Natural killer cell treated with Interleukin-12 subunit alpha and Interleukin-12 subunit beta and Interleukin-15 and Interleukin-18, amount 100 ng/mL, for 72 hours (primary cell): ENCODE measurements around the gene DPP6. TPM values are rescaled to one million over a fixed set of nuclear protein-coding genes. Genes with fewer than 3 reads are reported as not detected.

Experiments used
- ATAC-seq, 2 donors: fragments of 150-1000 bp; cut with Tn5 transposase in 1 of 2; sonication (Bioruptor Pico), chemical (Tn5 transposase) in 1 of 2; 2 replicates each; pipeline ENCODE4 v1.10.0; 2021
- DNase-seq: peaks from one replicate; pipeline ENCODE4 v3.0.0; 2022; ENCODE audit warnings: low spot score
- H3K27ac Mint-ChIP-seq, 2 donors: 1 replicate in 1 of 2; 2 replicates in 1 of 2; pipeline ENCODE4 v1.8.0; 2022; ENCODE audit warnings: mixed read lengths in 2 of 2, mild to moderate bottlenecking in 1 of 2, moderate library complexity in 1 of 2
- H3K27me3 Mint-ChIP-seq, 2 donors: 1 replicate in 1 of 2; 2 replicates in 1 of 2; pipeline ENCODE4 v1.8.0; 2022; ENCODE audit warnings: mixed read lengths in 2 of 2
- H3K36me3 Mint-ChIP-seq: one replicate; pipeline ENCODE4 v1.8.0; 2022; ENCODE audit warnings: mixed read lengths
- H3K4me1 Mint-ChIP-seq, 2 donors: 1 replicate in 1 of 2; 2 replicates in 1 of 2; pipeline ENCODE4 v1.8.0; 2022; ENCODE audit warnings: low read depth in 2 of 2, mixed read lengths in 2 of 2, mild to moderate bottlenecking in 1 of 2
- H3K4me3 Mint-ChIP-seq: one replicate; pipeline ENCODE4 v1.8.0; 2022; ENCODE audit warnings: mixed read lengths
- H3K9me3 Mint-ChIP-seq: 2 replicates; pipeline ENCODE4 v1.8.0; 2022; ENCODE audit warnings: mixed read lengths
- total RNA-seq, 2 donors: library from RNA; stranded (reverse); gene quantifications; one replicate each; pipeline ENCODE4 v1.2.3, GENCODE V29; 2022

The DPP6 gene
- total RNA-seq, 2 donors from 2014 or later, result not detected

DNA sequence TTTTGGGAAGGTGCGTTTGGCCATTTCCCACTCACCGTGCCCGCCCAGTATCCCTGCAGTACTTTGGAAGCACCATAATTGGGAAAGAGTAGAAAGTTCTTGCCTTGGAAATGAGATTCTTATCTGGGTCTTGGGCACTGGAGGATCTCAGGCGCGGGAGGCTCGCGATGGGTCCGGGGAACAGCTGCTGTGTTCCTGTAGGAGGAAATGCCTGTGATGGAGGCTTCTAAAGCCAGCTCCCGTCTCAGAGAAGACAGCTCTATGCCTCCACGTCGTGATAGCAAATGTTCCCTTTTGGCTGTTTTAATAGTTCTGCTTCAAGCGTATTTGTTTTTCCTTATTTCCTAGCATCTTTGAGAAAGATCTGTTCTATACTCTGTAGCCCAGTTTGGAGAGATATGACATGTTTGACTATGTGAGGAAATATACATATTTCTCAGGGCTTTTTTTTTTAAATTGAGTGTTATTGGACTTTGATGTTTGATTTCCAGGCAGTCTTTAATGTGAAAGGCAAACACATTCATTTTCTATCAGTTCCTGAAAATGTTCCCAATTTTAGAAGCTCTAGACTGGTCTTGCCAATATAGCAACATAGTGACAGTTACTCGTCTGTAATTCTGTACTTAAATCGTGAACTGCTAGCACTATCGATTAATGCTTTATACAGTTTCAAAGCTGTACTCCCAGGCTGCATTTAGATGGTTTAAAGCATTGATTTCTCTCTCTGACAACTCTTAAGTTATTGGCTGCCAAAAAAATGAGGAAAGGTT is 280.8 kb downstream of the DPP6 start:
- Mint-ChIP-seq H3K27ac (no peak overlapping the region), H3K9me3 (peaks cover 19% of the 10 kb centered on the region), H3K27me3 (no peaks in the 10 kb centered on the region), H3K36me3 (peaks cover 4% of the 10 kb centered on the region), H3K4me3 (no peak overlapping the region), H3K4me1 (no peaks in the 10 kb centered on the region)
- DNase-seq (no peak), ATAC-seq (no peak)

- peak in 1 of 2 donors; percentile 33 for ATAC-seq
- Mint-ChIP-seq H3K4me1 (no peaks in the 10 kb centered on the region), H3K4me3 (no peak overlapping the region), H3K27ac (no peak overlapping the region), H3K27me3 (no peaks in the 10 kb centered on the region), H3K36me3 (peaks cover under 1% of the 10 kb centered on the region), H3K9me3 (peaks cover 18% of the 10 kb centered on the region)
- DNase-seq, result no peak
These were observed 284.1 kb downstream of the DPP6 start for GRCh38 chr7:154336295-154336694.

DNA sequence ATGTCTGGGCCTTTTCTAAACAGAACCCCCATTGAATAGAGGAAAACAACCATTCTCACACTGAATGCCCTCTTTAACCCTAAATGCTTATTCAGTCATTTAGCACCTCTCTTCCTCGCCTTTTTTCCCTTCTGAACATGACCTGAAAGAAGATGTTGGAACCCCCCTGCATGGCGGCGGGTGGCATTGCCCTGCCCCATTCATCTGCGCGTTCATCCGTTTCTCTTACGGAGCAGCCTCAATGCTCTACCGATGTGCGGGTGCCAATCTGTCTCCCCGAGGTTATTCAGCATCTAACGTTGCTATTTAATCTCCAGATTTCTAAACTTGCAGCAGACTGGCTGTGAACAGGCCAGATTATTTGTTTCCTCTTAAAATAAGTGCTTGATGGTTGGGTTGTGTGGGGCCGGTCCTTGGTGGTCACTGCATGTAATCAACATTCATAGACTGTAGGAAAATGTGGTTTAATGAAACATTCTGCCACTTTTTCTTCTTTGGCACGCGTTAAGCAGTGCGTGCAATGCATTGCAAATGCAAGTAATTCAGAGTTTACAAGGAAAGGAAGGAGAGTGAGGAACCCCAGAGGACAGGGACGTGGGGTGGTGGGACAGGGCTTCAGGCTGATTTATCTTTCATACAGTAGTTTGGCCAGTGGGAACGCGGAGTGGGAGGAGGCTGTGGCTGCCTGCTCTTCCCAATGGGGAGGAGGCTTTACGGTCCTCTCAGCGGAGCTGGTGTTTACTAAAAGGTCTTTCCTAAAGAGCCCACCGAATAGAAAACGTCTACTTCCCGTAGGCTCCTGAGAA is 286.7 kb downstream of the DPP6 start:
- H3K9me3 Mint-ChIP-seq, result peaks cover 8% of the 10 kb centered on the region
- no peak for DNase-seq
- no peaks in the 10 kb centered on the region for H3K4me1 Mint-ChIP-seq
- no peaks in the 10 kb centered on the region for H3K36me3 Mint-ChIP-seq
- no peaks in the 10 kb centered on the region for H3K27me3 Mint-ChIP-seq
- no peak for ATAC-seq
- no peak overlapping the region for H3K4me3 Mint-ChIP-seq
- no peak overlapping the region for H3K27ac Mint-ChIP-seq

DNA sequence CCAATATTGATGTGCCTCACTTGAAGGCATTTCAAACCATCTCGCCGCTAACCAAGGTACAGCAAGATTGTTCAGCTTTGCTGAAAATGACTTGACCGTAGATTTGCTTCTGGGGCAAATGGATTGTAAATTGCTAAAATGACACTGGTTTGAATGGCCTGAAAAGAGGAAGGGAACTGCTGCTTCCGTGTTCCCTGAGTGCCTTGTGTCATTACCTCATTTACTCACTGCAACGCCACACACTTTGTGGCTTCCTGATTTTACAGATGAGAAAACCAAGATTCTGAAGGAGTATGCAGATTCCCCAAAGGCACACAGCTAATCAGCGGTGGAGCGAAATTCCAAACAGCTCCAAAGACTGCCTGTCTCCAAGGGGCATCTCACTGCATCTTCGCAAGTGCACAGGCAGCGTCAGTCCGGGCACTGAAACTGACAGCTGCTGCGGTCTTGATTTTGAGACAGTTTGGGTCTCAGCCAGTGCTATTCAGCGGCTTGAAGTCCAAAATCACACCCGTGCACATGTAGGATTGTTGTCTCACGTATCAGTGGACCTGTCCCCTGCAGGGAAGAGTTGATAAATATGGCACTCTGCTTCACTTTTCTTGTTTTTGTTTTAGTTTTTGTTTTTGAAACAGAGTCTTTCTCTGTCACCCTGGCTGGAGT is 290.9 kb downstream of the DPP6 start:
- H3K9me3 Mint-ChIP-seq, result peaks cover 15% of the 10 kb centered on the region
- no peaks in the 10 kb centered on the region for H3K4me1 Mint-ChIP-seq
- DNase-seq, result no peak
- no peaks in the 10 kb centered on the region for H3K27me3 Mint-ChIP-seq
- H3K27ac Mint-ChIP-seq, result no peak overlapping the region
- no peak for ATAC-seq
- H3K36me3 Mint-ChIP-seq, result no peaks in the 10 kb centered on the region
- no peak overlapping the region for H3K4me3 Mint-ChIP-seq

- no peaks in the 10 kb centered on the region for H3K36me3 Mint-ChIP-seq
- no peaks in the 10 kb centered on the region for H3K27me3 Mint-ChIP-seq
- peaks cover 19% of the 10 kb centered on the region for H3K9me3 Mint-ChIP-seq
- H3K4me1 Mint-ChIP-seq, result no peaks in the 10 kb centered on the region
- DNase-seq, result no peak
- ATAC-seq, result no peak
- H3K4me3 Mint-ChIP-seq, result no peak overlapping the region
- H3K27ac Mint-ChIP-seq, result no peak overlapping the region
These were observed 291.7 kb downstream of the DPP6 start for GRCh38 chr7:154343778-154344412.

GRCh38 chr7:154345093-154345492 is 292.9 kb downstream of the DPP6 start:
- ATAC-seq, result peak in 1 of 2 donors; percentile 20
- Mint-ChIP-seq H3K4me1 (no peaks in the 10 kb centered on the region), H3K4me3 (no peak overlapping the region), H3K9me3 (peaks cover 20% of the 10 kb centered on the region), H3K36me3 (no peaks in the 10 kb centered on the region), H3K27me3 (no peaks in the 10 kb centered on the region), H3K27ac (no peak overlapping the region)
- no peak for DNase-seq

GRCh38 chr7:154347700-154348266 is 295.6 kb downstream of the DPP6 start:
- Mint-ChIP-seq H3K36me3 (no peaks in the 10 kb centered on the region), H3K4me1 (no peaks in the 10 kb centered on the region), H3K4me3 (no peak overlapping the region), H3K27me3 (no peaks in the 10 kb centered on the region), H3K27ac (no peak overlapping the region), H3K9me3 (peaks cover 25% of the 10 kb centered on the region)
- ATAC-seq, result no peak
- DNase-seq, result no peak

GRCh38 chr7:154350892-154351291 is 298.7 kb downstream of the DPP6 start:
- H3K27me3 Mint-ChIP-seq, result no peaks in the 10 kb centered on the region

DNA sequence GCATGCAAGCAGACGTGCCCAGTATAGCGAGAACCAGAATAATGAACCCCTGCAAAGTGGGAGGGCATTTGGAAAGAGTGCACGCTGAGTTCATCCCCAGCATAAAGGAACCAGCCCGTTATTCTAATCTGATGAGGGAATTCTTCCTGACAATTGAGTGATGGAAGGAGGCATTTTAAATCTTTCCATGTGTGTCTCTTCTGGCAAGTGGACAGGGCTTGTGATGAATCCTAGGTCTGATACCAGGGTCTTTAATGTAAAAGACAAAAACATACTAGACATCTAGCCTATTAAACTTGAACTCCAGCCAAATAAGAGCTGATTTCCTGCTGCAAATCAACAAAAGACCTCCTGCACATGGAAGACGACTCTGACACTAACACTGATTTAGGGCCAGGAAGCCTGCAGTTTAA is 301.2 kb downstream of the DPP6 start:
- Mint-ChIP-seq H3K4me3 (no peak overlapping the region), H3K36me3 (no peaks in the 10 kb centered on the region), H3K27ac (no peak overlapping the region), H3K9me3 (peaks cover 28% of the 10 kb centered on the region), H3K27me3 (no peaks in the 10 kb centered on the region), H3K4me1 (no peaks in the 10 kb centered on the region)
- no peak for ATAC-seq
- DNase-seq, result no peak

More at GRCh38 chr7:154350892-154351291, 298.7 kb downstream of the DPP6 start:
- no peak for ATAC-seq
- Mint-ChIP-seq H3K27ac (no peak overlapping the region), H3K36me3 (no peaks in the 10 kb centered on the region), H3K4me3 (no peak overlapping the region), H3K4me1 (no peaks in the 10 kb centered on the region), H3K9me3 (peaks cover 31% of the 10 kb centered on the region)
- no peak for DNase-seq

DNA sequence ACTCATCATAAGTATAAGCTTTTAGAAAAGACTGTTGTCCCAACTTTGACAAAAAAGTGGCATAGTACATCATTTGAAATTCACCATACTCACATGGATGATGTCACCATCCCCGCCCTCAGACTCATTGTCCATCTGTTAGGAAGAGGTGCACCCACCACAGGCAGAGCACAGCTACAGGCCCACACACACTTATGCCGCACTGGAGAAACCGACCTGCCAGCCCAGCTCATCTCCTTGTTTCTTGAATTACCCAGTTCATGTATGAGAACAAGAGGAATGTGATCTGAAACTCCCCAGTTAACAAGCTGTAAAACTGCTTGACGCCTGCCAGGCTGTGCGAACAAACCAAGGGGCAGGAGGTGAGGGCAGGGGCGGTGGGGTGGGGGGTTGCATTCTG is 312.0 kb downstream of the DPP6 start:
- Mint-ChIP-seq H3K27ac (no peak overlapping the region), H3K9me3 (peaks cover 12% of the 10 kb centered on the region), H3K27me3 (no peaks in the 10 kb centered on the region), H3K4me1 (no peaks in the 10 kb centered on the region), H3K36me3 (no peaks in the 10 kb centered on the region), H3K4me3 (no peak overlapping the region)
- DNase-seq (no peak), ATAC-seq (no peak)

DNA sequence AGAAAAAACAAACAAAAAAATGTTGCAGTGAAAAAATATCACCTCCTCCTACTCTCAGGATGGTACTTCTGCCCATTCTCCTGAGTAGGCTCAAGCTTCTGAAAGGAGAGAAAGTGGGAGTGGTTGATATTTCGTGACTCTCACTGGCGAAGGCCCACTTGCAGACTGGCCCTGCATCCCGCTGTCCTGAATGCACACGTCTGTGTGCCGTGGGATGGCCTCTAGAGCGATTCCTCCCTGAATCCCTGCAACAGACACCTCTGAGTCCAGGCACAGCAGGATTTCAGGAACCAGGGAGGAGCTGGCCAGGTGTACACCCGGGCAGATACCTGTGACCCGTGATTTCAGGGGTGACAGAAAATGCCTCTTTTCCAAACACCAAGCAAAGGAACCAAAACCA is 319.2 kb downstream of the DPP6 start:
- Mint-ChIP-seq H3K4me1 (no peaks in the 10 kb centered on the region), H3K9me3 (peaks cover 11% of the 10 kb centered on the region), H3K36me3 (peaks cover 4% of the 10 kb centered on the region), H3K27ac (no peak overlapping the region), H3K27me3 (no peaks in the 10 kb centered on the region), H3K4me3 (no peak overlapping the region)
- ATAC-seq, result no peak
- no peak for DNase-seq

GRCh38 chr7:154372011-154372601 is 319.9 kb downstream of the DPP6 start:
- Mint-ChIP-seq H3K4me3 (no peak overlapping the region), H3K4me1 (no peaks in the 10 kb centered on the region), H3K9me3 (peaks cover 9% of the 10 kb centered on the region), H3K27ac (no peak overlapping the region), H3K27me3 (no peaks in the 10 kb centered on the region), H3K36me3 (peaks cover 4% of the 10 kb centered on the region)
- DNase-seq (no peak), ATAC-seq (no peak)

DNA sequence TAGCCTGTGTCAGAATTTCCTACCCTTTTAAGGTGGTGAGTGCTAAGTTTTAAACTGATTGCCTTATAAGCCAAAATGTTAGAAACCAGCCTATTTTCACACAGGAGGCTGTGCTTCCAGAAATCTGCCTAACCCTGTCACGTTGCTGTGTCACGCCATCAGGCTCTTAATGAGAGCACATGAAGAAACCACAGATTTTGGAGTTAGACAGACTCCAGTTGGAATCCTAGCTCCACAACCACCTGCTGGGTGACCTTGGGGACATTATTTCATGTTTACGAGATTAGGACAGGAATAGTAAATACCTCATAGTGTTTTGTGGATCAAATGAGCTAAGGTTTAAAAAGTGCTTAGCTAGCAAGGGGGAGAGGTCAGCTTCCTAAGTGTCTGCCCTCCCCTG is 321.8 kb downstream of the DPP6 start:
- Mint-ChIP-seq H3K9me3 (peaks cover 12% of the 10 kb centered on the region), H3K27ac (no peak overlapping the region), H3K36me3 (peaks cover 4% of the 10 kb centered on the region), H3K27me3 (no peaks in the 10 kb centered on the region), H3K4me3 (no peak overlapping the region), H3K4me1 (no peaks in the 10 kb centered on the region)
- ATAC-seq, result no peak
- DNase-seq, result no peak
